HepG2 (cell line): ENCODE results near the gene PDE9A. TPM values are rescaled to one million over a fixed set of nuclear protein-coding genes. Genes with fewer than 3 reads are reported as not detected.

Source experiments
- ATF3 ChIP-seq: sonication (generic); formaldehyde crosslinking; IDR thresholded peaks from 2 replicates; pipeline ENCODE4 v1.4.0; 2020; ENCODE audit warnings: missing genetic modification reagents
- BCL6 ChIP-seq: IDR thresholded peaks from 2 replicates; pipeline ENCODE4 v1.6.1; 2016; ENCODE audit warnings: missing genetic modification reagents, missing compliant biosample characterization
- CCDC6 ChIP-seq: sonication (generic); formaldehyde crosslinking; IDR thresholded peaks from 2 replicates; pipeline ENCODE4 v1.8.1; 2022; ENCODE audit warnings: mild to moderate bottlenecking, missing genetic modification reagents, moderate library complexity
- CEBPG ChIP-seq: IDR thresholded peaks from 2 replicates; pipeline ENCODE4 v1.6.1; 2016
- ELF3 ChIP-seq: IDR thresholded peaks from 2 replicates; pipeline ENCODE4 v1.6.1; 2016; ENCODE audit warnings: missing genetic modification reagents, missing compliant biosample characterization
- FOXP4 ChIP-seq: sonication (generic); formaldehyde crosslinking; IDR thresholded peaks from 2 replicates; pipeline ENCODE4 v1.4.0; 2020; ENCODE audit warnings: missing genetic modification reagents
- GFI1 ChIP-seq: sonication (generic); formaldehyde crosslinking; IDR thresholded peaks from 2 replicates; pipeline ENCODE4 v1.5.0; 2020; ENCODE audit warnings: missing genetic modification reagents, mild to moderate bottlenecking, borderline replicate concordance
- HDAC1 ChIP-seq: sonication (generic); formaldehyde crosslinking; IDR thresholded peaks from 2 replicates; pipeline ENCODE4 v1.5.1; 2020; ENCODE audit warnings: mild to moderate bottlenecking, missing genetic modification reagents
- HNF4G ChIP-seq, 2 experiments: sonication (generic) in 1 of 2; formaldehyde crosslinking in 1 of 2; IDR thresholded peaks; 2 replicates each; pipeline versions ENCODE4 v1.4.0 to v1.6.1; 2011 to 2020; ENCODE audit warnings: borderline replicate concordance in 2 of 2, low read depth in 2 of 2, mild to moderate bottlenecking in 2 of 2, low read length in 1 of 2, missing genetic modification reagents in 1 of 2, moderate library complexity in 1 of 2
- ISL2 ChIP-seq: sonication (generic); formaldehyde crosslinking; IDR thresholded peaks from 2 replicates; pipeline ENCODE4 v1.5.0; 2020; ENCODE audit warnings: missing genetic modification reagents
- LCORL ChIP-seq, 2 experiments: fragments of 450-650 bp in 1 of 2; sonication (generic) in 1 of 2; formaldehyde crosslinking in 1 of 2; IDR thresholded peaks; 2 replicates each; pipeline versions ENCODE4 v1.5.0 to v1.6.1; 2017 to 2020; ENCODE audit warnings: antibody characterized with exemption in 1 of 2, missing genetic modification reagents in 1 of 2
- MIXL1 ChIP-seq: IDR thresholded peaks from 2 replicates; pipeline ENCODE4 v1.6.1; 2016
- NCOR1 ChIP-seq: fragments of 200-600 bp; sonication (generic); IDR thresholded peaks from 2 replicates; pipeline ENCODE4 v1.7.0; 2017; ENCODE audit warnings: antibody characterized with exemption, low read length, borderline replicate concordance
- NR2F2 ChIP-seq: IDR thresholded peaks from 2 replicates; pipeline ENCODE4 v1.6.1; 2012; ENCODE audit warnings: low read depth, inconsistent platforms, borderline replicate concordance
- PAWR ChIP-seq: sonication (generic); formaldehyde crosslinking; IDR thresholded peaks from 2 replicates; pipeline ENCODE4 v1.4.0; 2020; ENCODE audit warnings: missing genetic modification reagents, mild to moderate bottlenecking, borderline replicate concordance
- PCBP1 ChIP-seq: fragments of 200-400 bp; formaldehyde crosslinking; IDR thresholded peaks from 2 replicates; pipeline ENCODE4 v1.6.1; 2017; ENCODE audit warnings: mild to moderate bottlenecking, low read depth, low read length, borderline replicate concordance
- POLR2G ChIP-seq: fragments of 200-400 bp; formaldehyde crosslinking; IDR thresholded peaks from 2 replicates; pipeline ENCODE4 v1.6.1; 2018; ENCODE audit warnings: mild to moderate bottlenecking, low read depth, low read length, moderate library complexity
- SNAPC2 ChIP-seq: sonication (generic); formaldehyde crosslinking; IDR thresholded peaks from 2 replicates; pipeline ENCODE4 v1.8.1; 2022; ENCODE audit warnings: mild to moderate bottlenecking, missing genetic modification reagents
- SOX5 ChIP-seq: IDR thresholded peaks from 2 replicates; pipeline ENCODE4 v1.6.1; 2016; ENCODE audit warnings: borderline replicate concordance
- WIZ ChIP-seq: sonication (generic); formaldehyde crosslinking; IDR thresholded peaks from 2 replicates; pipeline ENCODE4 v1.5.1; 2020; ENCODE audit warnings: mild to moderate bottlenecking, missing genetic modification reagents
- ZNF124 ChIP-seq: sonication (generic); formaldehyde crosslinking; IDR thresholded peaks from 2 replicates; pipeline ENCODE4 v1.4.0; 2020; ENCODE audit warnings: missing genetic modification reagents
- ZNF3 ChIP-seq: IDR thresholded peaks from 2 replicates; pipeline ENCODE4 v1.7.0; 2017; ENCODE audit warnings: inconsistent platforms
- ZNF562 ChIP-seq: sonication (generic); formaldehyde crosslinking; IDR thresholded peaks from 2 replicates; pipeline ENCODE4 v1.8.0; 2022; ENCODE audit warnings: missing genetic modification reagents, borderline replicate concordance
- ZNF614 ChIP-seq: IDR thresholded peaks from 2 replicates; pipeline ENCODE4 v1.6.1; 2018; ENCODE audit warnings: missing biosample characterization, missing genetic modification reagents, inconsistent platforms, borderline replicate concordance
- ZNF761 ChIP-seq: sonication (generic); formaldehyde crosslinking; conservative IDR thresholded peaks from 2 replicates; pipeline ENCODE4 v1.4.0; 2020; ENCODE audit warnings: mild to moderate bottlenecking, missing genetic modification reagents
- ZNF777 ChIP-seq: sonication (generic); formaldehyde crosslinking; IDR thresholded peaks from 2 replicates; pipeline ENCODE4 v1.4.0; 2020; ENCODE audit warnings: missing genetic modification reagents
- polyA plus RNA-seq, 8 experiments: library from polyadenylated mRNA; depleted of rRNA in 3 of 8; stranded (reverse) in 7 of 8; unstranded in 1 of 8; fragments of >200 nt; fragmentation: Illumina TruSeq in 4 of 8; extraction: Trizol in 4 of 8; gene quantifications; 2 replicates each; pipeline versions ENCODE4 v1.2.1 to v1.2.3, GENCODE V29; 2011 to 2016; ENCODE audit warnings: low read depth in 4 of 8, missing spikeins in 1 of 8, mixed read lengths in 1 of 8; ENCODE audit not compliant: insufficient read depth in 1 of 8
- total RNA-seq, 5 experiments: library from RNA; depleted of rRNA; stranded (reverse); fragments of >200 nt; fragmentation: Illumina TruSeq; extraction: Trizol; gene quantifications; 2 replicates each; pipeline ENCODE4 v1.2.3, GENCODE V29; 2016; ENCODE audit warnings: low read depth in 1 of 5
- TF ChIP-seq, protein P1 (sequence below): sonication (generic); formaldehyde crosslinking; IDR thresholded peaks from 2 replicates; pipeline ENCODE4 v1.4.0; 2020; ENCODE audit warnings: missing genetic modification reagents, mild to moderate bottlenecking, borderline replicate concordance

PDE9A gene
- total and polyA plus RNA-seq, 2 of the 13 experiments (the other 11 are each of a cell fraction or from before 2014, with no cell fraction given): 4.6 to 19.7 TPM

- TF ChIP-seq HNF4G (IDR thresholded peaks at IDR 0.05; ENCODE audit: borderline replicate concordance, low read depth, low read length) (peak; percentile 44; the same call in 1 of the 2 replicates), HNF4G (CRISPR knock-in tag; IDR thresholded peaks at IDR 0.05; ENCODE audit: borderline replicate concordance, low read depth) (no peak), PAWR (CRISPR knock-in tag) (no peak), ZNF562 (no peak), SNAPC2 (0 out of 2 replicates have a peak, but pooled peaks have one; percentile 56), LCORL (IDR thresholded peaks at IDR 0.05) (peak; percentile 67), LCORL (CRISPR knock-in tag; IDR thresholded peaks at IDR 0.05) (peak; percentile 91), ZNF124 (CRISPR knock-in tag) (peak; percentile 40; the same call in 1 of the 2 replicates), POLR2G (no peak), NCOR1 (peak; percentile 89; the same call in 1 of the 2 replicates), ZNF761 (CRISPR knock-in tag) (0 out of 2 replicates have a peak, but pooled peaks have one; percentile 58), FOXP4 (peak; percentile 92), NR2F2 (peak; percentile 63; the same call in 1 of the 2 replicates), BCL6 (peak; percentile 85), CCDC6 (no peak), GFI1 (CRISPR knock-in tag) (peak; percentile 76), ZNF614 (CRISPR knock-in tag) (0 out of 2 replicates have a peak, but pooled peaks have one; percentile 52), ELF3 (CRISPR knock-in tag) (peak; percentile 51), ZNF3 (peak; percentile 98), PCBP1 (no peak), ISL2 (peak; percentile 93), ATF3 (CRISPR knock-in tag) (peak; percentile 61; the same call in 1 of the 2 replicates), HDAC1 (CRISPR knock-in tag) (peak; percentile 67), MIXL1 (CRISPR knock-in tag) (peak; percentile 65), CEBPG (CRISPR knock-in tag) (peak; percentile 87), ZNF777 (CRISPR knock-in tag) (no peak), SOX5 (peak; percentile 87), WIZ (CRISPR knock-in tag) (no peak)
- TF ChIP-seq, protein P1, sequence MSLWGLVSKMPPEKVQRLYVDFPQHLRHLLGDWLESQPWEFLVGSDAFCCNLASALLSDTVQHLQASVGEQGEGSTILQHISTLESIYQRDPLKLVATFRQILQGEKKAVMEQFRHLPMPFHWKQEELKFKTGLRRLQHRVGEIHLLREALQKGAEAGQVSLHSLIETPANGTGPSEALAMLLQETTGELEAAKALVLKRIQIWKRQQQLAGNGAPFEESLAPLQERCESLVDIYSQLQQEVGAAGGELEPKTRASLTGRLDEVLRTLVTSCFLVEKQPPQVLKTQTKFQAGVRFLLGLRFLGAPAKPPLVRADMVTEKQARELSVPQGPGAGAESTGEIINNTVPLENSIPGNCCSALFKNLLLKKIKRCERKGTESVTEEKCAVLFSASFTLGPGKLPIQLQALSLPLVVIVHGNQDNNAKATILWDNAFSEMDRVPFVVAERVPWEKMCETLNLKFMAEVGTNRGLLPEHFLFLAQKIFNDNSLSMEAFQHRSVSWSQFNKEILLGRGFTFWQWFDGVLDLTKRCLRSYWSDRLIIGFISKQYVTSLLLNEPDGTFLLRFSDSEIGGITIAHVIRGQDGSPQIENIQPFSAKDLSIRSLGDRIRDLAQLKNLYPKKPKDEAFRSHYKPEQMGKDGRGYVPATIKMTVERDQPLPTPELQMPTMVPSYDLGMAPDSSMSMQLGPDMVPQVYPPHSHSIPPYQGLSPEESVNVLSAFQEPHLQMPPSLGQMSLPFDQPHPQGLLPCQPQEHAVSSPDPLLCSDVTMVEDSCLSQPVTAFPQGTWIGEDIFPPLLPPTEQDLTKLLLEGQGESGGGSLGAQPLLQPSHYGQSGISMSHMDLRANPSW (CRISPR knock-in tag): peak; percentile 76; the same call in 1 of the 2 replicates
These were observed 81.0 kb downstream of the PDE9A start (continued) for GRCh38 chr21:42734323-42734971.
